ENCODE data around the gene EML6. TPM values are rescaled to one million over a fixed set of nuclear protein-coding genes. Genes with fewer than 3 reads are reported as not detected.

The EML6 gene
- total RNA-seq, 1 donor from 2014 or later = 1.1 TPM

GRCh38 chr2:54894467-54894866 is 171.0 kb downstream of the EML6 start:
- Mint-ChIP-seq H3K27me3 (ENCODE audit: unreplicated experiment) (peaks cover 29% of the 10 kb centered on the region), H3K36me3 (ENCODE audit: unreplicated experiment) (peaks cover 2% of the 10 kb centered on the region), H3K4me1 (ENCODE audit: unreplicated experiment) (no peaks in the 10 kb centered on the region), H3K9me3 (ENCODE audit: unreplicated experiment) (no peaks in the 10 kb centered on the region), H3K4me3 (ENCODE audit: unreplicated experiment) (no peak overlapping the region), H3K27ac (ENCODE audit: unreplicated experiment) (no peak overlapping the region)
- TF ChIP-seq, protein P1, sequence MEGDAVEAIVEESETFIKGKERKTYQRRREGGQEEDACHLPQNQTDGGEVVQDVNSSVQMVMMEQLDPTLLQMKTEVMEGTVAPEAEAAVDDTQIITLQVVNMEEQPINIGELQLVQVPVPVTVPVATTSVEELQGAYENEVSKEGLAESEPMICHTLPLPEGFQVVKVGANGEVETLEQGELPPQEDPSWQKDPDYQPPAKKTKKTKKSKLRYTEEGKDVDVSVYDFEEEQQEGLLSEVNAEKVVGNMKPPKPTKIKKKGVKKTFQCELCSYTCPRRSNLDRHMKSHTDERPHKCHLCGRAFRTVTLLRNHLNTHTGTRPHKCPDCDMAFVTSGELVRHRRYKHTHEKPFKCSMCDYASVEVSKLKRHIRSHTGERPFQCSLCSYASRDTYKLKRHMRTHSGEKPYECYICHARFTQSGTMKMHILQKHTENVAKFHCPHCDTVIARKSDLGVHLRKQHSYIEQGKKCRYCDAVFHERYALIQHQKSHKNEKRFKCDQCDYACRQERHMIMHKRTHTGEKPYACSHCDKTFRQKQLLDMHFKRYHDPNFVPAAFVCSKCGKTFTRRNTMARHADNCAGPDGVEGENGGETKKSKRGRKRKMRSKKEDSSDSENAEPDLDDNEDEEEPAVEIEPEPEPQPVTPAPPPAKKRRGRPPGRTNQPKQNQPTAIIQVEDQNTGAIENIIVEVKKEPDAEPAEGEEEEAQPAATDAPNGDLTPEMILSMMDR (IDR thresholded peaks at IDR 0.05) = no peak
- no peak for DNase-seq (ENCODE audit: extremely low spot score, unreplicated experiment)

DNA sequence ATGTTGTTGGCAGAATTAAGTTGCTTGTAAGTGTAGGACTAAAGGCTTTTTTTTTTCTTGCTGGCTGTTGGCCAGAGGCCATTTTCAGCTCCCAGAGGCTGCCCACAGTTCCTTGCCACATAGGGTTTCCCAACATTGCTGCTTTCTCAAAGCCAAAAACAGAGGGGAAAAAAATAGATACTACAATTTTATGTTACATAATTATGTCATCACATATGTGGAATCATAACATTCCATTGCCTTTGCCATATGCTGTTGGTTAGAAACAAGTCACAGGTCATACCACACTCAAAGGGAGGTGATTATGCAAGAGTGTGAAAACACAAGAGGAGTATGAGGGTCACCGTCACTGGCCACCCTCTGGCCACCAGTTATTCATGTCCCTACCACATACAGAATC is 172.3 kb downstream of the EML6 start:
- H3K4me3 Mint-ChIP-seq (ENCODE audit: unreplicated experiment) = no peak overlapping the region
- peaks cover 2% of the 10 kb centered on the region for H3K36me3 Mint-ChIP-seq (ENCODE audit: unreplicated experiment)
- peaks cover 18% of the 10 kb centered on the region for H3K27me3 Mint-ChIP-seq (ENCODE audit: unreplicated experiment)
- TF ChIP-seq, protein P1 (IDR thresholded peaks at IDR 0.05) = no peak
- H3K27ac Mint-ChIP-seq (ENCODE audit: unreplicated experiment) = no peak overlapping the region
- H3K9me3 Mint-ChIP-seq (ENCODE audit: unreplicated experiment) = no peaks in the 10 kb centered on the region
- no peak for DNase-seq (ENCODE audit: extremely low spot score, unreplicated experiment)
- no peaks in the 10 kb centered on the region for H3K4me1 Mint-ChIP-seq (ENCODE audit: unreplicated experiment)

DNA sequence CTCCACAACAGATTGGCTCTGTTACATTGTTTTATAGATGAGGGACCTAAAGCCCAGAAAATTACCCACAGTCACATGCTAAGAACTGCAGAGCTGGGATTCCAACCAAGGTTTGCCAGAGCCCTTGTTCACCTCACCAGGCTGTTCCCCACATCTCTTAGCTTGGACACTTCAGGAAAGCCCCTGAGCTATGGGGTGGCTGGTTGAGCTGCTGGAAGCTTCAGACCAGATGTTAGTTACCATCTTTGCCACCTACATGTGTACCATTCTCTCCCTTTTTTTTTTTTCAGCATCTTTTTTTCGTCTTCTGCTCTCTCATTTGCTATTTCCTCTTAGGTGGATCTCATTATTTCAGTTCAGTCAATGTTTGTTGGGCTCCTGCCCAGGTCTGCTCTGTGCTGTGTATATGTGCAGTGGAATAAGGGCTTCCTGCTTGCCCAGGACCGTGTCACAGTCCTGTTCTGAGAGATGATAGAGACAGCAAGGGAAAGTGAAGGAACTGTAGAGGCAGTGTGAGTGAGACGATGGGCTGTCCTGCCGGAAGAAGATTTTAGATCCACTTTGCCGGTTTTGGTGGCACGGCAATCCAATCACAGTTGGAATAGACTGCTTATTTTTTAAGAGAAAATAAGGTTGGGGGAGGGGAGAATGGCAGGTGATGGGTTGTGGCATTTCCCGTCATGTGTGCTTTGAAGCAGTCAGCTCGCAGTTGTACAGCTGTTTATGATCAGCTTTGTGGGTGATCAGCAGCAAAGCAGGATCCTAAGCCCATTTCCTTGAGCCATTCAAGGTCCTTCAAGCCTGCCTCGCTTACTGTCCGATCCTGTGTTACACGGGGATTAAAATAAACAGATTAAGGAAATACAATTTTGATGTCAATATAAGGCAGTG is 174.2 kb downstream of the EML6 start:
- no peak for DNase-seq (ENCODE audit: extremely low spot score, unreplicated experiment)
- H3K9me3 Mint-ChIP-seq (ENCODE audit: unreplicated experiment) = no peaks in the 10 kb centered on the region
- H3K27me3 Mint-ChIP-seq (ENCODE audit: unreplicated experiment) = peaks cover 16% of the 10 kb centered on the region
- H3K36me3 Mint-ChIP-seq (ENCODE audit: unreplicated experiment) = peaks cover 2% of the 10 kb centered on the region
- H3K27ac Mint-ChIP-seq (ENCODE audit: unreplicated experiment) = no peak overlapping the region
- TF ChIP-seq, protein P1 (IDR thresholded peaks at IDR 0.05) = no peak
- no peak overlapping the region for H3K4me3 Mint-ChIP-seq (ENCODE audit: unreplicated experiment)
- H3K4me1 Mint-ChIP-seq (ENCODE audit: unreplicated experiment) = no peaks in the 10 kb centered on the region

- TF ChIP-seq, protein P1 (IDR thresholded peaks at IDR 0.05) = no peak
- Mint-ChIP-seq H3K27ac (ENCODE audit: unreplicated experiment) (no peak overlapping the region), H3K9me3 (ENCODE audit: unreplicated experiment) (no peaks in the 10 kb centered on the region), H3K27me3 (ENCODE audit: unreplicated experiment) (peaks cover 16% of the 10 kb centered on the region), H3K36me3 (ENCODE audit: unreplicated experiment) (peaks cover 2% of the 10 kb centered on the region), H3K4me1 (ENCODE audit: unreplicated experiment) (peaks cover 1% of the 10 kb centered on the region), H3K4me3 (ENCODE audit: unreplicated experiment) (no peak overlapping the region)
- DNase-seq (ENCODE audit: extremely low spot score, unreplicated experiment) = no peak
These were observed 175.2 kb downstream of the EML6 start for GRCh38 chr2:54898456-54899226.
